H1 (cell line): ENCODE measurements around the gene MBD5. TPM values are rescaled to one million over a fixed set of nuclear protein-coding genes. Genes with fewer than 3 reads are reported as not detected.

Source experiments
- CTCF ChIA-PET: fragments of 300-600 bp; sonication (Branson Sonifier 250); formaldehyde crosslinking; loops from one replicate; lab custom pipeline; 2021; ENCODE audit not compliant: partially characterized antibody; lab: Charles Lee
- POLR2A ChIA-PET: fragments of 300-600 bp; sonication (Branson Sonifier 250); formaldehyde crosslinking; loops from one replicate; lab custom pipeline; 2021; ENCODE audit warnings: inconsistent platforms; ENCODE audit not compliant: partially characterized antibody; lab: Charles Lee
- DNase-seq, 2 experiments: peaks; one replicate each; pipeline versions ENCODE4 v3.0.0 to v3.0.0-alpha.2; 2010 to 2022; ENCODE audit warnings: low spot score in 2 of 2, low read depth in 1 of 2, mixed read lengths in 1 of 2
- FAIRE-seq: peaks from 2 replicates; lab custom pipeline; 2011; peaks lifted over from hg19 to GRCh38; lab: Jason Lieb, UNC
- H2AFZ ChIP-seq: 2 replicates; pipeline ENCODE4 v1.8.1; 2012; ENCODE audit warnings: low read length, inconsistent platforms
- H2AK5ac ChIP-seq: 2 replicates; pipeline ENCODE4 v1.6.1; 2013; ENCODE audit warnings: low read depth, low read length
- H2BK120ac ChIP-seq: replicated peaks from 2 replicates; pipeline ENCODE3; 2013; ENCODE audit warnings: low read depth, low read length, inconsistent platforms
- H2BK12ac ChIP-seq: 2 replicates; pipeline ENCODE4 v1.6.1; 2013; ENCODE audit warnings: low read depth, low read length
- H2BK15ac ChIP-seq: 2 replicates; pipeline ENCODE4 v1.6.1; 2013; ENCODE audit warnings: low read length
- H2BK20ac ChIP-seq: 2 replicates; pipeline ENCODE4 v1.6.1; 2013; ENCODE audit warnings: low read length
- H2BK5ac ChIP-seq: 2 replicates; pipeline ENCODE4 v1.6.1; 2013; ENCODE audit warnings: low read depth, low read length
- H3K14ac ChIP-seq: 2 replicates; pipeline ENCODE4 v1.6.1; 2013; ENCODE audit warnings: inconsistent platforms; ENCODE audit not compliant: insufficient read length
- H3K18ac ChIP-seq: 2 replicates; pipeline ENCODE4 v1.6.1; 2013; ENCODE audit warnings: low read length; ENCODE audit errors: extremely low read depth
- H3K23ac ChIP-seq: 2 replicates; pipeline ENCODE4 v1.6.1; 2013; ENCODE audit warnings: inconsistent platforms; ENCODE audit not compliant: insufficient read length
- H3K23me2 ChIP-seq: 2 replicates; pipeline ENCODE4 v1.6.1; 2013; ENCODE audit warnings: low read depth, low read length
- H3K27ac ChIP-seq: 2 replicates; pipeline ENCODE4 v1.6.1; 2011; ENCODE audit warnings: low read depth, low read length, inconsistent platforms
- H3K27me3 ChIP-seq, 4 experiments: replicated peaks in 1 of 4; 1 replicate in 1 of 4; 2 replicates in 3 of 4; pipeline versions ENCODE4 v1.6.1 to v1.8.1; 2011 to 2013; ENCODE audit warnings: low read length in 3 of 4, mild to moderate bottlenecking in 3 of 4, inconsistent platforms in 2 of 4, mixed read lengths in 2 of 4, moderate library complexity in 1 of 4; ENCODE audit not compliant: control insufficient read depth in 3 of 4, insufficient read depth in 3 of 4; ENCODE audit errors: extremely low read depth in 1 of 4
- H3K36me3 ChIP-seq, 4 experiments: 2 replicates each; pipeline versions ENCODE4 v1.6.1 to v1.8.1; 2011 to 2013; ENCODE audit warnings: mild to moderate bottlenecking in 4 of 4, low read length in 3 of 4, moderate library complexity in 2 of 4, control low read depth in 1 of 4, inconsistent platforms in 1 of 4; ENCODE audit not compliant: insufficient read depth in 4 of 4, control insufficient read depth in 2 of 4
- H3K4ac ChIP-seq: replicated peaks from 2 replicates; pipeline ENCODE3; 2013; ENCODE audit warnings: low read length, low read depth, mixed read lengths, inconsistent platforms; ENCODE audit not compliant: insufficient read length
- H3K4me1 ChIP-seq, 4 experiments: replicated peaks in 1 of 4; 1 replicate in 1 of 4; 2 replicates in 3 of 4; pipeline versions ENCODE4 v1.6.1 to v1.8.1; 2011 to 2013; ENCODE audit warnings: low read length in 3 of 4, inconsistent platforms in 2 of 4, mixed read lengths in 1 of 4; ENCODE audit not compliant: insufficient read depth in 4 of 4, control insufficient read depth in 3 of 4
- H3K4me2 ChIP-seq, 2 experiments: 2 replicates each; pipeline versions ENCODE4 v1.6.1 to v1.8.1; 2011 to 2013; ENCODE audit warnings: low read depth in 2 of 2, low read length in 2 of 2, control low read depth in 1 of 2, inconsistent platforms in 1 of 2, mild to moderate bottlenecking in 1 of 2; ENCODE audit not compliant: insufficient read depth in 1 of 2
- H3K4me3 ChIP-seq, 4 experiments: fragments of 200-600, 300-600 bp in 1 of 4; sonication (generic), shearing (Covaris generic), sonication (Bioruptor Twin) in 1 of 4; 2 replicates each; pipeline versions ENCODE4 v1.5.1 to v1.8.1; 2011 to 2016; ENCODE audit warnings: low read length in 4 of 4, low read depth in 3 of 4, control low read depth in 2 of 4, inconsistent platforms in 2 of 4, mild to moderate bottlenecking in 2 of 4, mixed read lengths in 1 of 4, moderate library complexity in 1 of 4; ENCODE audit not compliant: insufficient read depth in 2 of 4; ENCODE audit errors: extremely low read depth in 1 of 4
- H3K56ac ChIP-seq: replicated peaks from 2 replicates; pipeline ENCODE3; 2013; ENCODE audit warnings: low read depth, mild to moderate bottlenecking, mixed read lengths, low read length, inconsistent platforms; ENCODE audit not compliant: insufficient read length
- H3K79me1 ChIP-seq: 2 replicates; pipeline ENCODE4 v1.6.1; 2013; ENCODE audit warnings: low read depth, low read length, control low read depth
- H3K79me2 ChIP-seq, 2 experiments: 2 replicates each; pipeline versions ENCODE4 v1.6.1 to v1.8.1; 2012 to 2013; ENCODE audit warnings: low read length in 2 of 2, mild to moderate bottlenecking in 2 of 2, inconsistent platforms in 1 of 2; ENCODE audit not compliant: insufficient read depth in 2 of 2, control insufficient read depth in 1 of 2
- H3K9ac ChIP-seq, 4 experiments: replicated peaks in 1 of 4; 1 replicate in 1 of 4; 2 replicates in 3 of 4; pipeline versions ENCODE4 v1.6.1 to v1.8.1; 2011 to 2013; ENCODE audit warnings: low read depth in 3 of 4, low read length in 3 of 4, control low read depth in 2 of 4, mild to moderate bottlenecking in 2 of 4, moderate library complexity in 2 of 4, inconsistent platforms in 1 of 4; ENCODE audit errors: extremely low read depth in 1 of 4
- H3K9me3 ChIP-seq, 2 experiments: 2 replicates each; pipeline versions ENCODE4 v1.6.1 to v1.8.1; 2012 to 2013; ENCODE audit warnings: mild to moderate bottlenecking in 2 of 2, moderate library complexity in 2 of 2, control low read depth in 1 of 2, inconsistent platforms in 1 of 2, low read depth in 1 of 2, low read length in 1 of 2, mixed read lengths in 1 of 2; ENCODE audit not compliant: insufficient read depth in 2 of 2
- H4K20me1 ChIP-seq, 2 experiments: replicated peaks in 1 of 2; 2 replicates each; pipeline versions ENCODE3 to v1.8.1; 2011 to 2013; ENCODE audit warnings: inconsistent platforms in 2 of 2, low read length in 2 of 2, mild to moderate bottlenecking in 1 of 2; ENCODE audit not compliant: insufficient read depth in 2 of 2, control insufficient read depth in 1 of 2
- H4K5ac ChIP-seq: 2 replicates; pipeline ENCODE4 v1.6.1; 2013; ENCODE audit warnings: low read length, low read depth, mixed read lengths, inconsistent platforms; ENCODE audit not compliant: insufficient read length
- H4K8ac ChIP-seq: 2 replicates; pipeline ENCODE4 v1.8.0; 2013; ENCODE audit warnings: mild to moderate bottlenecking, moderate library complexity, low read length, inconsistent platforms; ENCODE audit not compliant: insufficient read depth; ENCODE audit errors: extremely low read depth
- H4K91ac ChIP-seq: replicated peaks from 2 replicates; pipeline ENCODE3; 2013; ENCODE audit warnings: low read length, mixed read lengths, inconsistent platforms; ENCODE audit not compliant: insufficient read length
- HDAC2 ChIP-seq, 2 experiments: fragments of 300-600 bp in 1 of 2; sonication (generic) in 1 of 2; IDR thresholded peaks; 2 replicates each; pipeline ENCODE4 v1.6.1; 2011 to 2012; ENCODE audit warnings: low read depth in 2 of 2, low read length in 2 of 2, mild to moderate bottlenecking in 2 of 2, moderate library complexity in 2 of 2, borderline replicate concordance in 1 of 2, inconsistent platforms in 1 of 2
- JUN ChIP-seq: IDR thresholded peaks from 2 replicates; pipeline ENCODE4 v1.6.1; 2011; ENCODE audit warnings: low read depth, mild to moderate bottlenecking, improper control_type of control experiment, low read length
- POLR2A ChIP-seq, 2 experiments: IDR thresholded peaks; 1 replicate in 1 of 2; 2 replicates in 1 of 2; pipeline ENCODE4 v1.6.1; 2011; ENCODE audit warnings: low read depth in 2 of 2, low read length in 2 of 2, mild to moderate bottlenecking in 2 of 2; ENCODE audit errors: control extremely low read depth in 1 of 2
- WGBS, 2 experiments: shearing (Covaris generic) in 1 of 2; methylation state at CpG; one replicate each; pipeline versions ENCODE4 v1.1.6 to v1.1.7; 2013 to 2015; ENCODE audit warnings: low lambda C conversion rate in 2 of 2, mixed read lengths in 2 of 2, inconsistent platforms in 1 of 2, low coverage in 1 of 2, missing lambda C conversion rate in 1 of 2; ENCODE audit not compliant: insufficient replicate concordance in 2 of 2, insufficient coverage in 1 of 2, insufficient read length in 1 of 2; ENCODE audit errors: extremely low coverage in 1 of 2, missing lambda C conversion rate in 1 of 2; 5-methylcytosine and 5-hydroxymethylcytosine counted together
- polyA plus RNA-seq, 7 experiments: library from polyadenylated mRNA; depleted of rRNA in 3 of 7; stranded (reverse) in 5 of 7; unstranded in 2 of 7; fragments of >200 nt in 5 of 7; fragments of 200-250 nt in 2 of 7; gene quantifications; 1 replicate in 5 of 7; 2 replicates in 1 of 7; 4 replicates in 1 of 7; pipeline versions ENCODE4 v1.2.1 to v1.2.3, GENCODE V29; 2011 to 2013; ENCODE audit warnings: missing spikeins in 2 of 7, mixed read lengths in 2 of 7
- total RNA-seq: library from RNA; stranded (reverse); fragmentation: NEBNext Ultra II Directional; extraction: Animal tissue kit (Norgen Biotek cat#: 25700); gene quantifications from 2 replicates; pipeline ENCODE4 v1.2.1, GENCODE V29; 2021

Gene MBD5
- total and polyA plus RNA-seq, 2 of the 8 experiments (the other 6 are each of a cell fraction or from before 2014, with no cell fraction given): 9.7 to 29.4 TPM

DNA sequence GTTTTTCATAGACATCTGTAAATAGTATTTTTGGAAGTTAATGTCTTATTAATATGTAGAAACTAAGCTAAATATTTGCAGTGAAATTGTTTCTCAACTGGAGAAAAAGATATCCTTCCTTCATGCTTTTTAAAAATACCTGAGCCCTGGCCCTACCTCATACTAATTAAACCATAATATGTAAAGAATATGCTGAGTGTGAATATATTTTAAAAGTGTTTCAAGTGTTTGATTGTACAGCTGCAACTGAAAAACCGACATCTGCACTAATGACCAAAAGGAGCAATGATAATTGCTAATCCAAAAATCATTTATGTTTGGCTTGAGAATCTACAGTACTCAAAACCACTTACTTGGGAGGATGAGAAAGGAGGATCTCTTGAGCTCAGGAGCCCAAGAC lies 156.7 kb downstream of the MBD5 start:
- Histone ChIP-seq H3K4me2 (no peak overlapping the region), H3K9ac (no peak overlapping the region), H3K79me1 (no peaks in the 10 kb centered on the region), H2BK20ac (no peak overlapping the region), H3K4me1 (no peaks in the 10 kb centered on the region), H2BK12ac (no peak overlapping the region), H3K14ac (no peak overlapping the region), H2AK5ac (no peak overlapping the region), H3K27me3 (no peaks in the 10 kb centered on the region), H2BK120ac (no peak overlapping the region), H2BK5ac (no peak overlapping the region), H3K23ac (no peak overlapping the region), H2BK15ac (no peak overlapping the region), H3K18ac (no peak overlapping the region), H4K20me1 (peaks cover 0 to 2% of the 10 kb centered on the region in 2 experiments), H3K79me2 (no peaks in the 10 kb centered on the region), H3K23me2 (no peaks in the 10 kb centered on the region), H3K4ac (no peak overlapping the region), H4K5ac (no peak overlapping the region), H3K36me3 (no peaks in the 10 kb centered on the region; a peak in 1 of 8 replicates), H4K91ac (no peak overlapping the region), H3K9me3 (no peaks in the 10 kb centered on the region), H4K8ac (no peak overlapping the region), H3K56ac (no peak overlapping the region), H3K4me3 (no peak overlapping the region), H2AFZ (no peak overlapping the region), H3K27ac (no peak overlapping the region)
- no peak for TF ChIP-seq HDAC2 (IDR thresholded peaks at IDR 0.05; ENCODE audit: borderline replicate concordance in 1 of 2, low read depth in 2 of 2, low read length in 2 of 2)
- TF ChIP-seq POLR2A (IDR thresholded peaks at IDR 0.05; ENCODE audit: control extremely low read depth in 1 of 2, low read depth in 2 of 2, low read length in 2 of 2): no peak
- TF ChIP-seq JUN: no peak
- ChIA-PET CTCF (interaction anchor here (0.7 to 1.2 kb wide), 2 partner anchors 19 to 54 kb away, joined by 3 to 4 read pairs; no protein-coding TSS in a partner anchor), POLR2A (interaction anchor here (0.7 kb wide), 1 partner anchor 654 kb away, joined by 3 read pairs; no protein-coding TSS in a partner anchor)
- DNase-seq (no peak), FAIRE-seq (no peak)
- WGBS, 2 experiments: 95% methylated on average over 1 of the region's 1 CpG; no CpG with 5 or more reads in 1 of the 2 experiments
